GM19328 (cell line): Measurements from ENCODE around the gene PTPRN2.
"Not testable (repeated sequence)": the region's sequence is repeated elsewhere in the genome, so short reads cannot be mapped to it uniquely, and the experiment has no call there.

Experiments used
- ATAC-seq: cut with Tn5 transposase; IDR thresholded peaks from one replicate; pipeline ENCODE4 v1.9.1; 2021; ENCODE audit warnings: mild to moderate bottlenecking, moderate library complexity; ENCODE audit not compliant: unreplicated experiment

PTPRN2 gene

GRCh38 chr7:158521795-158522194 lies 65.8 kb downstream of the PTPRN2 start:
- not testable (repeated sequence) for ATAC-seq

- no peak for ATAC-seq
Measured at GRCh38 chr7:158520825-158521224, 66.8 kb downstream of the PTPRN2 start.

- no peak for ATAC-seq
Measured at GRCh38 chr7:158519633-158520174, 67.9 kb downstream of the PTPRN2 start.

GRCh38 chr7:158518980-158519632 lies 68.5 kb downstream of the PTPRN2 start:
- ATAC-seq: no peak

GRCh38 chr7:158517571-158517970 lies 70.1 kb downstream of the PTPRN2 start:
- no peak for ATAC-seq

GRCh38 chr7:158517072-158517471 lies 70.6 kb downstream of the PTPRN2 start:
- ATAC-seq: no peak

GRCh38 chr7:158516524-158516923 lies 71.1 kb downstream of the PTPRN2 start:
- ATAC-seq: no peak

GRCh38 chr7:158512869-158513268 lies 74.8 kb downstream of the PTPRN2 start:
- no peak for ATAC-seq

GRCh38 chr7:158512042-158512441 lies 75.6 kb downstream of the PTPRN2 start:
- no peak for ATAC-seq

- ATAC-seq: no peak
Measured at GRCh38 chr7:158508802-158509385, 78.7 kb downstream of the PTPRN2 start.

GRCh38 chr7:158508321-158508720 lies 79.3 kb downstream of the PTPRN2 start:
- ATAC-seq: not testable (repeated sequence)

- ATAC-seq: no peak
Measured at GRCh38 chr7:158507917-158508316, 79.7 kb downstream of the PTPRN2 start.

GRCh38 chr7:158507175-158507574 lies 80.4 kb downstream of the PTPRN2 start:
- ATAC-seq: not testable (repeated sequence)

- no peak for ATAC-seq
Measured at GRCh38 chr7:158506626-158507025, 81.0 kb downstream of the PTPRN2 start.

GRCh38 chr7:158505683-158506082 lies 81.9 kb downstream of the PTPRN2 start:
- ATAC-seq: no peak

GRCh38 chr7:158502068-158502750 lies 85.4 kb downstream of the PTPRN2 start:
- ATAC-seq: no peak

GRCh38 chr7:158501393-158502067 lies 86.1 kb downstream of the PTPRN2 start:
- ATAC-seq: no peak

- ATAC-seq: no peak
Measured at GRCh38 chr7:158500651-158501052, 87.0 kb downstream of the PTPRN2 start.

- no peak for ATAC-seq
Measured at GRCh38 chr7:158499082-158499455, 88.6 kb downstream of the PTPRN2 start.

GRCh38 chr7:158498443-158499081 lies 89.1 kb downstream of the PTPRN2 start:
- no peak for ATAC-seq

- ATAC-seq: no peak
Measured at GRCh38 chr7:158497627-158498026, 90.0 kb downstream of the PTPRN2 start.
